CD4-positive, alpha-beta T cell treated with Interleukin-17A for 4 hours (primary cell): Measurements from ENCODE around the gene MCC.

Source experiments
- DNase-seq: peaks from one replicate; pipeline ENCODE4 v3.0.0-alpha.2; 2020; ENCODE audit warnings: mixed read lengths

Gene MCC

GRCh38 chr5:113194125-113194524, 294.1 kb downstream of the MCC start:
- DNase-seq = no peak

GRCh38 chr5:113193311-113193978, 294.8 kb downstream of the MCC start:
- DNase-seq = no peak

- DNase-seq = no peak
Observed at GRCh38 chr5:113192541-113192940, 295.7 kb downstream of the MCC start.

DNA sequence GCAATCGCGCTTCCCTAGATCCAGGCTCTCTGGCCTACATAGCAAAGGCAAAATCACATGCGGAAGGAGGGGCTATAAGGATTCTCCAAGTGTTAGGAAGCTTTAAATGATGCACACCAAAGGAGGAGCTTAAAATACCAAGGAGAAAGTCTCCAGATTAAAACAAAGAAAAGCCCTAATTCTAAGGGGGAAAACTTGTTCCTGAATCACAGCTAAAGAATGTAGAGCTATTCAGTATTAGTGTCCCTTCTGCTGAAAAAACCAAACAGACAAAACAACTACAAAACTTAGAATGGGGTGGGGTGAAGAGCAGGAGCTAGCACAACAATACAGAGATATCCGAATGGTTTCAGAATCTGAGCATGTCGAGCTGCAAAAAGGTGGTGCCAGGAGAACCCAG, 297.9 kb downstream of the MCC start:
- DNase-seq = no peak

GRCh38 chr5:113189291-113189690, 299.0 kb downstream of the MCC start:
- no peak for DNase-seq

- no peak for DNase-seq
Observed at GRCh38 chr5:113188436-113188835, 299.8 kb downstream of the MCC start.

- no peak for DNase-seq
Observed at GRCh38 chr5:113187906-113188305, 300.3 kb downstream of the MCC start.

DNA sequence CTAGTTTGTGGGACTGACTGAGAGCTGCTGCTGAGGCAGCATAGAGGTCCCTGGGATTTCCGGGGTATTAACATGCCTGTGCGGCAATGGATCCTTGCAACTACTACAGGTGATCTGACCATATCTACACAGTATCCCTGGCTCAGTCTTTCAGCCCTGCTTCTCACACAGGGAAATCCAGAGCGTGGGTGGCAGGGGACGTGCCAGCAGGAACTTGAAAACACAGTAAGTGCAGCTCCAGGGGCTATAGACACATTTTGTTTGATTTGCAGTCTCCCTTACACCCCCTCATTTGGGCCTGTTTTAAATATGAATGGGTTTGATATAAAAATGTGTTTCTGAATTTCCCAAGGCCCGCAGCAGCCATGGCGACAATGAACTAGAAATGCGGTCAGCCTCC, 302.2 kb downstream of the MCC start:
- no peak for DNase-seq

GRCh38 chr5:113183694-113184093, 304.6 kb downstream of the MCC start:
- DNase-seq = no peak

DNA sequence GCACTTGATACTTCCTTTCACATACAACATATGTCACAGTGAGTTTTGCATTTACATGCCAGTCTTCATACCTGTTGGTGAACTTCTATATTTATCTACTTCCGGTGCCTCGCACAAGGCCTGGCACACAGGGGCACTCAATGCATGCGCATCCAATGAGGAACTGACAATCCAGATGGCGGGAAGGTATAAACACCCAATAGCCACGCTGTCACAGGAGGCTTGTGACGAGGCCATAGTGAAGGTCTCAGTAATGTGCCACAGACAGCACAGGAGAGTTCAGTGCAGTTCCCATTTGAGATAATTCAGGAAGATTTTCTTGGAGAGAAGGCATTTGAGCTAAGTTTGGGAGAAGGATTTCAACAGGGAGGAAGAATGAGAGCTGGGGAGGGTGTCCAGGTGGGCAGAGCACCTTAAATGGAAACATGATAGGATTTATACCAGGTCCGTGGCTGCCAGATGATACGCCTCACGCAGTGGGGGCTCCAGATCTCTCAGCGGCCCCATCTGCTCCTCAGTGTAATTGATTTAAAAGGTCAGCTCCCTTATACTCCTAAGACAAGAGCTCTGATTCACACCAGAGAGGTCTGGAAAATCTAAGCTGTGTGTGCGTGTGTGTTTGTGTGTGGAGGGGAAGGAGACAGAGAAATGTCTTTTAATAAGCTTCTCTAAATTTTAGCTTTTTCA, 305.5 kb downstream of the MCC start:
- no peak for DNase-seq

DNA sequence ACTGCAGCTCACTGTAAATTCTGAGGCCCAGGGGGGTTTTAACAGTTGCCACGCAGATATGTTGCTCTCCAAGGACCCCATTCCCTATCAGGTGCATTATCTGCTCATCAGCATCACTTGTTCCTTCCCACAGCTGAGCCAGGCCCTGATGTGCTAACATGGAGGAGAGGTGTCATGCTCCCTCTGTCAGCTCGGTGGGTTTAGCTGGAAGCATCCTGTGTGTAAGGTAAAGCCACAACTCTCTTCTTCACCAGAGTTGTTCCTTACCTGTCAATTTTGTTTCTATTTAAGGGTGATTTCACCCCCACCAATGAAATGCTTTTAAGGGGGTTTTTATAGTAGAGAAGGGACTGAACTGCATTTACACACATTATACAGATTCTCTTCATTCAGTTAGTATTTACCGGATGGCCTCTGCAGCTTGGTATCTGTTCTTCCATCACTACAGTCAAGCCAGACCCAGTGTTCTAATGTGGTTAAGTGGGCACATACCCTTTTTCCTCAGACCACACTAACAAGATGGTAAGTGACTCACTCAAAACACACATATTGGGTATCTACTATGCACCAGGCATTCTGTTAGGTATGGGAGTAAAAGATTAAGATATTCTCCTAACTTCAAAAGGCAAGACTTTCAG, 306.3 kb downstream of the MCC start:
- DNase-seq = no peak

DNA sequence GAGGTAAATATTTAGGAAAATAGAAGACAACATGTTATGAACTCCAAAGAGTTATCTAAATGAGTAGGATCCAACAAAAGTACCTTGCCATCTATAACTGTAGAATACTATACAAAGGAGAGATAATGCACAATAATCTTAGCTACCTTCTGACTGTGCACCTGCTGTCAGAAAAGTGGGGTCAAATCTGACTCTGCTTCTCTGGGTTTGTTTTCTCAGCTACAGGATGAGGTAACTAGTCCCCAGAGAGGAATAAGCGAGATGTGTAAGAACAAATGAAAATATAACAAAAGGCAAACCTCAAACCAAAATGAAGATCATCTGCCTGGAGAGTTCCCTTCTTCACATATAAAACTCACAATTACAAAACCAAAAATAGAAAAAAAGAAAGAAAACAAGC, 306.8 kb downstream of the MCC start:
- DNase-seq = no peak

DNA sequence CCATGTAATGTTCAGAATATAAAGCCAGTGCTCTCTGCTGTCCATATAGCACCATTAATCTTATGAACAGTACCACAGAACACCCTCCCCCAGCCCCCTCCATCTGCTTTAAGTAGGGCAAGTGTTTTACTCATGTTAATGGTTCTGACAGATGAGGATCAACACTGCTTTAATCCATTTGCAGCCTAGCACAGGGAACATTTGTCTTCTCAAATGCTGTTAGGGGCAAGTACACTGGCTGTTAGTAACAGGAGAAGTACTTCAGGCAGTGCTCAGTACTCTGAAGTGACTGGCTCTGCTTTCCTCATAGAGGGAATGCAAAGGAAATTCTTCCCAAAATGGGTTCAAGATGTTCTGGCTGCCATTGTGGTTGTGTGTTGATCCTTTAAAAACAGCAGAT, 309.1 kb downstream of the MCC start:
- DNase-seq = no peak

GRCh38 chr5:113178073-113178779, 310.0 kb downstream of the MCC start:
- no peak for DNase-seq

GRCh38 chr5:113177225-113177624, 311.0 kb downstream of the MCC start:
- DNase-seq = no peak

GRCh38 chr5:113176734-113177133, 311.5 kb downstream of the MCC start:
- DNase-seq = no peak

DNA sequence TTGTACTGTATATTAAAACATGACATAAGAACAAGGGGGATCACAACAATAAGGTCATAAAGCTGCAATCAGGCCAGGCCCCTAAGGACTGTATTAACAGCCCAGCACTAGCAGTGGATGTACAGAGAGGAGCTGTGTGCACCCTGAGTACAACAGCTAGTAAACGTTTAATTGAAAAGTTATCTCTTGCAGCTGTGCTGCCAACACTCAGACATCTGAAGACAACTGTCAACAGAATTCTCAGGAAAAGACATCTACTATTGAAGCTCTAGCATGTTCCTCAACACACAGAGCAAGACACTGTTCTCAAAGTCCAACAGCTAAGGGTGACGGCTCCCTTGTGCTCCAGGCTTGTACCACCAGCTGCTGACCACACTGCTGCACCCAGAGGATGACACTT, 312.1 kb downstream of the MCC start:
- no peak for DNase-seq

DNA sequence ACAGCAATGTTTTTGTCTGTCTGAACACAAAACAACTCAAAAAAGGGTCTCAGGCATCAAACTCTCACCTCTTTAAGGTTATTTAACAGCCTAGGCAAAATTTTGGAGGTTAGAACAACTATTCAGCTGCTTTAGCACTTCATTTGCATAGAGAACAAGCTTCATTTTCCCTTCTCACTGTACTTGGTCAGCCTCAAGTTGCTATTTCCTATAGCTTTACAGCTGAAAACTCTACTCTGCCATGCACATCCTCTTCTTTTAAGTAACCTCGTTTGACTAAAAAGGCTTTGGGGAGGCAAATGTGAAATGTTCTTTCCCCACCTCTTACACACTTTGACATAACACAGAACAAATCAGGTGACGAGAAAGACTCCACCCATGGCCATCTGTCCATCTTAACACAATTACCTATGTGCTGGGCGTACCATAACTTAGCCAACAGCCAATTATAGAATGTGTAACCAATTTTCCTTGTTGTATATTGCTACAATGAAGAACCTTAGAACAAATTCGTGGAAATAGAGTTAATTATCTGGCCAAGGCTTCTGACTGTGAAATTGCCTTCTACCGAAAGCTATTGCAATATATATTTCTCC, 315.9 kb downstream of the MCC start:
- DNase-seq = no peak

DNA sequence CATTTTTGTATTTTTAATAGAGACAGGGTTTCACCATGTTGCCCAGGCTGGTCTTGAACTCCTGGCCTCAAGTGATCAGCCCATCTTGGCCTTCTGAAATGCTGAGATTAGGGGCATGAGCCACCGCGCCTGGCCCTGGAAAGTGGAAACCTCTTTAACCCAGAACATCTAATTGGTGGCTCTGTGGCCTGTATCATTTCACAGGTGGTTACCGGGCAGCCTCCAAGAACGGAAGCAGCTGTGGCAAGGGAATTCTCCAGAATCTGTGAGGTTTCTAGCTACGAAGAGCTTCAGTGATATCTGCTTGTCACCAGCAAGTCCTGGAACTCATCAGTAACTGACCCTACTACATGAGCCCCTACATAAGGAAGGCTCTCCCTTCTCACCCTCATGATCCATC, 316.7 kb downstream of the MCC start:
- no peak for DNase-seq

GRCh38 chr5:113170707-113171106, 317.5 kb downstream of the MCC start:
- no peak for DNase-seq

DNA sequence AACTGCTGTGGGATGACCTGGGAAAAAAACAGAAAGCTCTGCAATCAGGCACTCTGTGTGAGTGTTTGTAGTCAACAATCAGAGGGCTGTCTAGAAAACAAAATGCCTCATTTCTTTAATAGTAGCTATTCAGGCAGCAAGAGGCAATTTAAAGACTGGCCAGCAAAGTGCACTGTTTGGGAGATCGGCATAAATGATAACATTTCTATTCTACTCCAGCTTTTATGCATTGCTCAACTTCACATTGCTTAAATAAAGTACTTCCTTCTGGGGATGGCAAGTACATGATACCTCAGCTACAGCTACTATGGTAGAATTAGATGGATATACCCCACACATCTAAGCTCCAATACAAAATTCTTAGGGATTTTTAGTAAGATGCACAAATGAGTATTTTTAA, 318.5 kb downstream of the MCC start:
- no peak for DNase-seq

DNA sequence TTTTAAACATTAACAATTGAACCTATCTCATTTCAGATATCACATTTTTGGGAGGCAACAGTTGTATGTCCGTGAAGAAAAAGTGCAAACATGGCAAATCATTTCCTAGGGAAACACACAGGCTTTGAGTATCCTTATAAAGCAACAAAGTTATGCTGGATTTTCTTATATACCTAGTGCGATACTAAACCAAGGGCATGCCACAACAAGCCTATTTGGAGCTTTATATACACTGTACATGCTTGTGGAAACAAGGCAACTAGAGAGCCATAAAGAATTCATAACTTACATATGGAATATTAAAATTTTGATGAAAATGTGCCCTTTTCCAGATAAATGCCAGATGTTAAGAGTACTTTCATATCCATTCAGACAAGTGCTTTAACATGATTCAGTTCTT, 320.3 kb downstream of the MCC start:
- DNase-seq = no peak

GRCh38 chr5:113166852-113167366, 321.3 kb downstream of the MCC start:
- no peak for DNase-seq
